Skin of body (tissue), 2 donors: ENCODE results near the gene OR4C6. TPM values are rescaled to one million over a fixed set of nuclear protein-coding genes. Genes with fewer than 3 reads are reported as not detected.

Experiments
- DNase-seq: peaks from one replicate; lab custom pipeline; 2025; lab: John Stamatoyannopoulos, UW
- total RNA-seq: library from RNA; depleted of rRNA; stranded (reverse); fragments of >200 nt; gene quantifications from one replicate; pipeline ENCODE4 v1.2.3, GENCODE V29; 2014

The OR4C6 gene
- not detected for total RNA-seq

GRCh38 chr11:55661901-55662300, at the start of gene OR4C6:
TSS of gene OR4C6 (plus strand) at chr11:55662201. CDS start at chr11:55665167, 2,966 bp downstream.
- DNase-seq = no peak

- no peak for DNase-seq
Observed at GRCh38 chr11:55624531-55624930, 37.5 kb upstream of the OR4C6 start.

- no peak for DNase-seq
Observed at GRCh38 chr11:55634813-55635212, 27.2 kb upstream of the OR4C6 start, which contains the start of gene OR4P4. TSS of gene OR4P4 (plus strand) at chr11:55635113.

- DNase-seq = no peak
Observed at GRCh38 chr11:55648027-55648426, 14.0 kb upstream of the OR4C6 start, which contains the start of gene OR4S2. TSS of gene OR4S2 (plus strand) at chr11:55648327. CDS start at chr11:55650904, 2,577 bp downstream.

- DNase-seq = no peak
Observed at GRCh38 chr11:55652560-55652959, 9.4 kb upstream of the OR4C6 start.

- no peak for DNase-seq
Observed at GRCh38 chr11:55655096-55655495, 6.9 kb upstream of the OR4C6 start.

- DNase-seq = no peak
Observed at GRCh38 chr11:55658031-55658573, 3.9 kb upstream of the OR4C6 start.

GRCh38 chr11:55658608-55659007, 3.4 kb upstream of the OR4C6 start:
- no peak for DNase-seq

GRCh38 chr11:55669376-55669775, 7.4 kb downstream of the OR4C6 start:
- no peak for DNase-seq

GRCh38 chr11:55673860-55674259, 11.9 kb downstream of the OR4C6 start:
- DNase-seq = no peak

GRCh38 chr11:55697817-55698216, 35.8 kb downstream of the OR4C6 start:
- no peak for DNase-seq

- DNase-seq = no peak
Observed at GRCh38 chr11:55701429-55701828, 39.4 kb downstream of the OR4C6 start.

GRCh38 chr11:55707029-55707428, 45.0 kb downstream of the OR4C6 start:
- DNase-seq = no peak

- DNase-seq = no peak
Observed at GRCh38 chr11:55714982-55715888, 53.2 kb downstream of the OR4C6 start.

Other genes with a start within 250 kb of the OR4C6 start
- gene OR4C15, start 107.7 kb upstream of the OR4C6 start, total RNA-seq = not detected
- not detected for gene OR4C16, start 90.1 kb upstream of the OR4C6 start, total RNA-seq
- not detected for gene OR4C11, start 54.6 kb upstream of the OR4C6 start, total RNA-seq
- gene OR4P4, start 27.1 kb upstream of the OR4C6 start, total RNA-seq = not detected
- not detected for gene OR4S2, start 13.9 kb upstream of the OR4C6 start, total RNA-seq
- gene OR5D13, start 111.2 kb downstream of the OR4C6 start, total RNA-seq = not detected
- gene OR5D14, start 133.4 kb downstream of the OR4C6 start, total RNA-seq = not detected
- not detected for gene OR5L1, start 149.2 kb downstream of the OR4C6 start, total RNA-seq
- not detected for gene OR5D18, start 157.4 kb downstream of the OR4C6 start, total RNA-seq
- not detected for gene OR5L2, start 165.0 kb downstream of the OR4C6 start, total RNA-seq
- gene OR5D16, start 176.6 kb downstream of the OR4C6 start, total RNA-seq = not detected
- gene TRIM51, start 221.1 kb downstream of the OR4C6 start, total RNA-seq = not detected